HEK293 (cell line): Measurements from ENCODE around the gene DDX55.
"Not testable (repeated sequence)": the region's sequence is repeated elsewhere in the genome, so short reads cannot be mapped to it uniquely, and the experiment has no call there.

ENCODE experiments used
- CTCF ChIA-PET: fragments of 350-600 bp; formaldehyde crosslinking; extraction: SDS; loops from one replicate; lab custom pipeline; 2021; ENCODE audit warnings: antibody characterized with exemption; lab: Yijun Ruan, JAX
- POLR2A ChIA-PET: fragments of 300-600 bp; formaldehyde crosslinking; extraction: SDS; loops from one replicate; lab custom pipeline; 2020; ENCODE audit warnings: antibody characterized with exemption, inconsistent platforms; lab: Yijun Ruan, JAX
- H3K27ac ChIP-seq: fragments of 200-500 bp; sonication (Bioruptor generic); 2 replicates; pipeline ENCODE4 v1.5.1; 2014; ENCODE audit warnings: low read depth, low read length, control low read depth, inconsistent platforms; ENCODE audit errors: extremely low read depth
- H3K36me3 ChIP-seq, 2 experiments: fragments of 200-500 bp in 1 of 2; sonication (Bioruptor generic) in 1 of 2; 1 replicate in 1 of 2; 2 replicates in 1 of 2; pipeline ENCODE4 v1.5.1; 2014 to 2017; ENCODE audit warnings: inconsistent platforms in 2 of 2, low read length in 2 of 2; ENCODE audit not compliant: control insufficient read depth in 2 of 2, insufficient read depth in 1 of 2
- H3K4me1 ChIP-seq: fragments of 200-500 bp; sonication (Bioruptor generic); 2 replicates; pipeline ENCODE4 v1.5.1; 2014; ENCODE audit warnings: mild to moderate bottlenecking, low read length, inconsistent platforms; ENCODE audit not compliant: control insufficient read depth, insufficient read depth
- H3K4me3 ChIP-seq: 2 replicates; pipeline ENCODE4 v1.5.1; 2011; ENCODE audit warnings: low read depth, mild to moderate bottlenecking, control low read depth, low read length, moderate library complexity
- H3K9me3 ChIP-seq: fragments of 200-500 bp; sonication (Bioruptor generic); 2 replicates; pipeline ENCODE4 v1.5.1; 2014; ENCODE audit warnings: low read depth, low read length, inconsistent platforms; ENCODE audit not compliant: control insufficient read depth, insufficient read depth
- GFI1B ChIP-seq: fragments of 450-650 bp; formaldehyde crosslinking; IDR thresholded peaks from 2 replicates; pipeline ENCODE4 v1.5.1; 2016; ENCODE audit warnings: missing biosample characterization, missing genetic modification characterization
- KLF10 ChIP-seq: fragments of 450-650 bp; IDR thresholded peaks from 2 replicates; pipeline ENCODE4 v1.5.1; 2018; ENCODE audit warnings: missing biosample characterization, mild to moderate bottlenecking, missing genetic modification characterization
- KLF16 ChIP-seq: fragments of 450-650 bp; formaldehyde crosslinking; IDR thresholded peaks from 2 replicates; pipeline ENCODE4 v1.5.1; 2017; ENCODE audit warnings: missing biosample characterization, missing genetic modification characterization
- MZF1 ChIP-seq: fragments of 450-650 bp; formaldehyde crosslinking; IDR thresholded peaks from 2 replicates; pipeline ENCODE4 v1.5.1; 2017; ENCODE audit warnings: missing biosample characterization, missing genetic modification characterization, borderline replicate concordance
- REPIN1 ChIP-seq: fragments of 450-650 bp; formaldehyde crosslinking; IDR thresholded peaks from 2 replicates; pipeline ENCODE4 v1.5.1; 2017; ENCODE audit warnings: missing biosample characterization, missing genetic modification characterization, low read depth
- SCRT2 ChIP-seq: fragments of 450-650 bp; formaldehyde crosslinking; IDR thresholded peaks from 2 replicates; pipeline ENCODE4 v1.5.1; 2016; ENCODE audit warnings: missing biosample characterization, missing genetic modification characterization
- ZBTB1 ChIP-seq: fragments of 450-650 bp; formaldehyde crosslinking; IDR thresholded peaks from 2 replicates; pipeline ENCODE4 v1.5.1; 2016; ENCODE audit warnings: missing biosample characterization, missing genetic modification characterization
- ZBTB11 ChIP-seq: fragments of 450-650 bp; formaldehyde crosslinking; conservative IDR thresholded peaks from 2 replicates; pipeline ENCODE4 v1.5.1; 2016; ENCODE audit warnings: low read depth, missing biosample characterization, missing genetic modification characterization
- ZBTB20 ChIP-seq: fragments of 450-650 bp; formaldehyde crosslinking; IDR thresholded peaks from 2 replicates; pipeline ENCODE4 v1.5.1; 2016; ENCODE audit warnings: missing biosample characterization, missing genetic modification characterization
- ZEB2 ChIP-seq: fragments of 450-650 bp; formaldehyde crosslinking; IDR thresholded peaks from 2 replicates; pipeline ENCODE4 v1.5.1; 2016; ENCODE audit warnings: missing biosample characterization, missing genetic modification characterization
- ZIC2 ChIP-seq: fragments of 450-650 bp; formaldehyde crosslinking; IDR thresholded peaks from 2 replicates; pipeline ENCODE4 v1.5.1; 2016; ENCODE audit warnings: missing biosample characterization, missing genetic modification characterization
- ZNF114 ChIP-seq: fragments of 450-650 bp; formaldehyde crosslinking; IDR thresholded peaks from 2 replicates; pipeline ENCODE4 v1.5.0; 2017; ENCODE audit warnings: missing biosample characterization, missing genetic modification characterization
- ZNF132 ChIP-seq: fragments of 450-650 bp; formaldehyde crosslinking; IDR thresholded peaks from 2 replicates; pipeline ENCODE4 v1.5.1; 2017; ENCODE audit warnings: missing biosample characterization, missing genetic modification characterization, borderline replicate concordance
- ZNF19 ChIP-seq: fragments of 450-650 bp; formaldehyde crosslinking; IDR thresholded peaks from 2 replicates; pipeline ENCODE4; 2016; ENCODE audit warnings: missing biosample characterization, missing genetic modification characterization, low read depth
- ZNF23 ChIP-seq: fragments of 450-650 bp; formaldehyde crosslinking; IDR thresholded peaks from 2 replicates; pipeline ENCODE4 v1.5.1; 2016; ENCODE audit warnings: missing biosample characterization, missing genetic modification characterization, borderline replicate concordance
- ZNF239 ChIP-seq: fragments of 450-650 bp; formaldehyde crosslinking; IDR thresholded peaks from 2 replicates; pipeline ENCODE4 v1.5.1; 2016; ENCODE audit warnings: missing biosample characterization, missing genetic modification characterization
- ZNF501 ChIP-seq: fragments of 450-650 bp; formaldehyde crosslinking; IDR thresholded peaks from 2 replicates; pipeline ENCODE4 v1.5.1; 2016; ENCODE audit warnings: missing biosample characterization, missing genetic modification characterization
- ZNF549 ChIP-seq: fragments of 450-650 bp; IDR thresholded peaks from 2 replicates; pipeline ENCODE4 v1.5.1; 2018; ENCODE audit warnings: missing biosample characterization, missing genetic modification characterization, mild to moderate bottlenecking, inconsistent platforms, moderate library complexity
- ZNF747 ChIP-seq: fragments of 450-650 bp; formaldehyde crosslinking; IDR thresholded peaks from 2 replicates; pipeline ENCODE4 v1.5.1; 2016; ENCODE audit warnings: missing biosample characterization, missing genetic modification characterization

Gene DDX55

GRCh38 chr12:123601602-123602489, at the start of gene DDX55 (continued):
- TF ChIP-seq ZNF239 (peak; percentile 92), ZNF132 (tag by site-specific recombination) (no peak), ZBTB1 (0 out of 2 replicates have a peak, but pooled peaks have one; percentile 65), SCRT2 (tag by site-specific recombination) (peak; percentile 79), ZNF549 (tag by site-specific recombination) (no peak), ZBTB20 (tag by site-specific recombination) (peak; percentile 90), GFI1B (tag by site-specific recombination) (peak; percentile 65; the same call in 1 of the 2 replicates), MZF1 (tag by site-specific recombination) (peak; percentile 36; the same call in 1 of the 2 replicates), ZNF19 (tag by site-specific recombination) (no peak), ZNF501 (tag by site-specific recombination) (peak; percentile 100), REPIN1 (tag by site-specific recombination) (peak; percentile 98; the same call in 1 of the 2 replicates), ZNF114 (tag by site-specific recombination) (no peak), ZNF747 (tag by site-specific recombination) (no peak), ZEB2 (tag by site-specific recombination) (peak; percentile 94), ZIC2 (peak; percentile 91), KLF16 (tag by site-specific recombination) (peak; percentile 99), ZNF23 (tag by site-specific recombination) (peak; percentile 73; the same call in 1 of the 2 replicates), KLF10 (tag by site-specific recombination) (peak; percentile 84), ZBTB11 (peak; percentile 100)

- H3K9me3 ChIP-seq, H3K4me3 ChIP-seq, H3K27ac ChIP-seq, H3K36me3 ChIP-seq, CTCF ChIA-PET, H3K4me1 ChIP-seq: not testable (repeated sequence)
- POLR2A ChIA-PET = interaction anchor here (0.6 kb wide), 1 partner anchor 24 kb away, joined by 3 read pairs; no protein-coding TSS in a partner anchor
Measured at GRCh38 chr12:123554136-123554535, 47.8 kb upstream of the DDX55 start.

- H3K27ac ChIP-seq, H3K36me3 ChIP-seq, H3K9me3 ChIP-seq, POLR2A ChIA-PET, H3K4me1 ChIP-seq, H3K4me3 ChIP-seq: not testable (repeated sequence)
- CTCF ChIA-PET = interaction anchor here (0.6 kb wide), 1 partner anchor 1139 kb away, joined by 4 read pairs; no protein-coding TSS in a partner anchor
Measured at GRCh38 chr12:123554843-123555242, 47.1 kb upstream of the DDX55 start.

- not testable (repeated sequence) for H3K4me1 ChIP-seq
Measured at GRCh38 chr12:123558487-123558886, 43.4 kb upstream of the DDX55 start.

More at GRCh38 chr12:123558487-123558886, 43.4 kb upstream of the DDX55 start:
- CTCF ChIA-PET, H3K9me3 ChIP-seq, H3K4me3 ChIP-seq, H3K36me3 ChIP-seq, H3K27ac ChIP-seq: not testable (repeated sequence)
- POLR2A ChIA-PET = interaction anchor here (0.6 kb wide), 1 partner anchor 196 kb away, joined by 3 read pairs; no protein-coding TSS in a partner anchor
